Stimulated activated CD8-positive, alpha-beta memory T cell treated with anti-CD3 and anti-CD28 coated beads, Interleukin-2, amount 100 ng/mL, for 48 hours (primary cell): ENCODE data around the gene A4GALT.
"Not testable (repeated sequence)": the region's sequence is repeated elsewhere in the genome, so short reads cannot be mapped to it uniquely, and the experiment has no call there.

ENCODE experiments used
- DNase-seq, 2 donors: peaks; one replicate each; pipeline ENCODE4 v3.0.0-alpha.2; 2020; ENCODE audit warnings: low read depth in 2 of 2

The A4GALT gene, protein sequence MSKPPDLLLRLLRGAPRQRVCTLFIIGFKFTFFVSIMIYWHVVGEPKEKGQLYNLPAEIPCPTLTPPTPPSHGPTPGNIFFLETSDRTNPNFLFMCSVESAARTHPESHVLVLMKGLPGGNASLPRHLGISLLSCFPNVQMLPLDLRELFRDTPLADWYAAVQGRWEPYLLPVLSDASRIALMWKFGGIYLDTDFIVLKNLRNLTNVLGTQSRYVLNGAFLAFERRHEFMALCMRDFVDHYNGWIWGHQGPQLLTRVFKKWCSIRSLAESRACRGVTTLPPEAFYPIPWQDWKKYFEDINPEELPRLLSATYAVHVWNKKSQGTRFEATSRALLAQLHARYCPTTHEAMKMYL

DNA sequence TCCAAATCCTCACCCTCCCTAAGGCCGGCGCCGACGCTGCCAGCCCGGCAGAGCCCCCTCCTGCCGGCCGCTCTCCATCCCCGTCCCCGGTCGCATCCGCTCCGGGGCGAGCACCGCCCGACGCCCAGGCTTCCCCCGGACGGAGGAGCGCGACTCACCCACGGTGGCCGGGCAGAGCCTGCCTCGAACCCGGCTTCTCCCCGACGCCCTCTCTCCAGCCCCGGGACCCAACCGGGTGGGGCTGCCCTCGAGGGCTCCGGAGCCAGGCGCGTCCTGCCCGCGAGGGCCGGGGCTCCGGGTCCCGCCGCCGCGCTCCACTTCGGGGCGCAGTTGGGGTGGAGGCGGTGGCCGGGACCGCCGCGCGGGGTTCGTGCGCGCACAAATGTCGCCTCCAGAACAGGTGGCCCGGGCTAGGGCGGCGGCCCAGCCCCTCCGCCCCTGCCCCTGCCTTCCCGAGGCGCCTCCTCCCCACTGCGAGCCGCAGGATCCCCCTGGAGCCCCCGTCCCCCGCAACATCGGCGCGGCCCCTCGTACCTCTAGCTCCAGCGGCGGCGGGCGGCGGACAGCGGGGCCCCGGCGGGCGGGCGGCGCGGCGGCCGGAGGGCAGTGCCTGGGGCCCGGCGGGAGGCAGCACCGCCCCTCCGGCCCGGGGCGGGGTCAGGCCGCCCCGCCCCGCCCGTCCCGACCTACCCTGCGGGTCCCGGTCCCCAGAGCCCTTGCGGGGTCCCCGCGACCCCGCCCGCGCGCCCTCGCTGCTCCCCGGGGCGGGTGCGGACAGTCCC lies at the start of gene A4GALT:
Gene A4GALT (minus strand): TSS at position 608 of the 782 bp plus-strand sequence. CDS start 26,919 bp downstream, outside the sequence.
- no peak for DNase-seq

DNA sequence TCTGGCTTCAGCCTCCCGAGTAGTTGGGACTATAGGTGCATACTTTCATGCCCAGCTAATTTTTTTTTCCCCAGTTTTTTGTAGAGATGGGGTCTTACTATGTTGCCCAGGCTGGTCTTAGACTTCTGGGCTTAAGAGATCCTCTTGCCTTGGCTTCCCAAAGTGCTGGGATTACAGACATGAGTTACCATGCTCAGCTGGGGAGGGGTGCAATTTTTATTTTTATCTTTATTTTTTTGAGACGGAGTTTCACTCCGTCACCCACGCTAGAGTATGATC lies 49.7 kb upstream of the A4GALT start:
- no peak for DNase-seq

DNA sequence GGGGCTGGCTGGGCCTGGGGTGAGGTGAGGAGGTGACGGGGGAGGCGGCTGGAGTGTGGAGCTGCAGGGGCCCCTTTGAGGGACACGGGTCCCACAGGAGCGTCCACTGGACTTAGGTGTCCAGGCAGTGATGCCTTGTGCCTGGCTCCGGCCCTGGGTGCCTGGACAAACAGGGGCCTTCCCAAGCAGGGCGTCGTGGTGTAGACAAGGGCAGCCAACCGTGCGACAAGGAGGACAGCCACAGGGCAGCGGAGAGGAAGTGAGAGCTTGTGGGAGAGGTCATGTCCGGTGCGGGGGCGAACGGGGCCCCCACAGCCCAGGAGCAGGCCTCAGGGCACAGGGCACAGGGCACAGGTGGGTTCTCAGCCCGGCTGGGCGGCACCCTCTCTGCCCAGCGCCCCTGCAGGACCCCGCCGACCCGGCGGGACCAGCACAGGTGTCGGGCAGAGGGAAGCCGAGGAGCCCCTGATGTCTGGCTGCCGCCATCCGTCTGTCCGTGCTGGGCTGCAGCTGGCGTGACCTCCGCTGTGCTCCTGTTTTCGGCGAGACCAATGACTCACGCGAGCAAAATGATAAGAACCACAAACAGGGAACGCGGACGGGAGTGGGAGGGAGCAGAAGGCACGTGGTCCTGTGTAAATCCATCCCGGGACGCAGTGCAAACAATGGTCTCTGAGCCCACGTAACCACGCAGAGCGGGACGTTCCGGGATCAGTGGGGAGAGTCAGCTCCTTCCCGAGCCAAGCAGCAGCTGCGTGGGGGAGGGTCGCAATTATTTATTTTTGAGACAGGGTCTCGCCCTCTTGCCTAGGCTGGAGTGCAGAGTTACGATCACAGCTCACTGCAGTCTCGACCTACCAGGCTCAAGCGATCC lies 49.1 kb upstream of the A4GALT start:
- DNase-seq, result no peak

DNA sequence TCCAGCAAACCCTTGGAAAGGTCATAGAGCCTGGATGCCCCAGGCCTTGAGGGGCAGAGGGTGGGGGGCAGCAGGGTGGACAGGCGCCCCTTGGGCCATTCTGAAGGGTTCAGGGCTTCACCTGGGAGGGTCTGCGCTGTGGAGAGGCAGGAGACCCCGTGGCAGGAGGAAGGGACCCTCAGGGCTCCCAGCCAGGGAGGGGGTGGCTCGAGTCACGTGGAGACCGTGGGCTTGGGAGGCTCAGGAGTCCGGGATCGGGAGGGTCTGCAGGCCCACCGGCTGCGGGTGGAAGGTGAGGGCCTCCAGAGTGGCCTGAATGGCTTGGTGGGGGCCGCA lies 48.5 kb upstream of the A4GALT start:
- no peak for DNase-seq

DNA sequence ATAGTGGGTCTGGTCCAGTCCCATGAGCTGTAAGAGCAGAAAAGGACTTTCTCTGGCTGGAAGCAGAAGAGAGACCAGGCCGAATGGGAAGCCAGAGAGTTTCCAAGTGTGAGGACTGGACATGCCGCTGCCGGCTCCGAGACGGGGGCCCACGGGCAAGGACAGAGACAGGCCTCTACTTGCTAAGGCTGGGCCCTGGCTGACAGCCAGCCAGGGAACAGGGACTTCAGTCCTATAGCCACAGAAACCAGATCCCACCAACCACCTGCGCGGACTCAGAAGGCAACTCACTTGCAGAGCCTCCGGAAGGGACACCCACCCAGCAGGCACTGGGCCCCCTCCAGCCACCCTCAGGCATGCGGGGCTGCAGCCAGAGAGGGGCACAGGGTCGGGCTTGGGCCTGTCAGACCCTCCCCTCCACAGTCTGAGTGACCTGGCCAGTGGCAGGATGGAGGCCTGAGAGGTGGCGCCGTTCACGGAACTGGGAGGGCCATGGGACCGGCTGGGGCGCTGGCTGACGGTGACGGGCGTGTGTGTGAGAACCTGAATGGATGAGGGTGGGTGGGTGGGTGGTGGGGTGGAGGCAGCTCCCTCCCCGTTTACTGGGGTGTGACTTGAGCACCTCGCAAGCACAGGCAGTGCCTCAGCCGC lies 47.8 kb upstream of the A4GALT start:
- no peak for DNase-seq

DNA sequence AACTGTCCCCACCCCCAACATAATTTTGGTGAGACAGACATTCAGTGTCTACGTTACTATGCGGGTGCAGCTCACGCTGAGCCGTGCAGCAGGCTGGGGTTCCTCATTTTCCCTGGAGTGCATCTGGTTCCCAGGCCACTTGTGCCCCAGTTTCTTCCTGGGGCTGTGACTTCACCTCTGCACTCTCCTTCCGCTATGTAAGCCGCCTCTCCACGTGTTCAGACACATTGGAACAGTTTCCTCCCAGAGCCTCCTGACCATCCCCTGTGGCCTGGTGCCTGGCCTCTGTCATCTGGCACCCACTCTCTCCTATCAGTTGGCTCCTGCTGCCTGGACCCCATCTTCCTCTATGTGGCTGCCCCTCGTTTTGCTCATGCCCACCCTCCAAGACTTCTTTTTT lies 46.2 kb upstream of the A4GALT start:
- DNase-seq, result no peak

DNA sequence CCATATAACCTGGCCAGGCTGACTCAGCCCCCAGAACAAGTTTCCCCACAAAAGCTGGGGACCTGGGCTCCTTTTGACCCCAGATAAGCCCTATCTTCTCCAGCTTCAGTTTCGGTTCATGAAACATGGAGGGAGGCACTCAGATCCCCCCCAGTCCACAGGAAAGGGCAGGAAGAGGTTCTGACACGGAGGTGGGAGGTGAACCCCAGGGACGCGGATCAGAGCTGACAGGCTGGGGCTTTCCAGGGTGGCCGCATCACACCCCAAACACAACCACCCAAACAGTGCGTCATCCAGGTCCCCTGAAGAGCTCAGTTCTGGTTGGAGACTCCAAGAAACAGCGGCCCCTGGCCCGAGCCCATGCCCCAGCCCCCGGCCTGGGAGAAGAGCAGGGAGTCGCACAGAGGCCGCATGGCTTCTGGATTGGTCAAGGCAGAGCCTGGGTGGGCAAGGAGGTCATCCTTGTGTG lies 44.3 kb upstream of the A4GALT start:
- no peak for DNase-seq

DNA sequence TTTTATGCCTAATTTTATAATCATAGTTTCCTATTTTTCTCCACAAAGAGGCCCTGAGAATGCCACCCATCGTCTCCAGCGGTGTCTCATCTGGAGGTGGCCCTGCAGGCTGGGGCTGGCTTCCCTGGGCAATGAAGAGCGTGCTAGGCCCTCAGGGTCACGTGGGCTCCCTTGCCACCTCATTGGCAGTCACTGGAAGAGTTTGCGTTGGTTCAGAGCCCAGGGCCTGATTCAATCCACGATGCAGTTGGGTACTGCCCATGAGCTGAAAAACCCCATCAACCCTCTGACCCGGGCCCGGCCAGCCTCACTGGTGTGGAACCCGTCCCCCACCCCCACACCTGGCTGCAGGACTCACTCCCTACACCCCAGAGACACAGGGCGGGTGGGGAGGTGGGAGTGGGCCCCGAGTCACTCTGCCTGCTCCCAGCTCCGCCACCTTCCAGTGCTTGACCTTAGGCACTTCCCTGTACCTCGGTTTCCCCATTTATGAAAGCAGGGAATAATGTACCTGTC lies 43.4 kb upstream of the A4GALT start:
- DNase-seq, result no peak

DNA sequence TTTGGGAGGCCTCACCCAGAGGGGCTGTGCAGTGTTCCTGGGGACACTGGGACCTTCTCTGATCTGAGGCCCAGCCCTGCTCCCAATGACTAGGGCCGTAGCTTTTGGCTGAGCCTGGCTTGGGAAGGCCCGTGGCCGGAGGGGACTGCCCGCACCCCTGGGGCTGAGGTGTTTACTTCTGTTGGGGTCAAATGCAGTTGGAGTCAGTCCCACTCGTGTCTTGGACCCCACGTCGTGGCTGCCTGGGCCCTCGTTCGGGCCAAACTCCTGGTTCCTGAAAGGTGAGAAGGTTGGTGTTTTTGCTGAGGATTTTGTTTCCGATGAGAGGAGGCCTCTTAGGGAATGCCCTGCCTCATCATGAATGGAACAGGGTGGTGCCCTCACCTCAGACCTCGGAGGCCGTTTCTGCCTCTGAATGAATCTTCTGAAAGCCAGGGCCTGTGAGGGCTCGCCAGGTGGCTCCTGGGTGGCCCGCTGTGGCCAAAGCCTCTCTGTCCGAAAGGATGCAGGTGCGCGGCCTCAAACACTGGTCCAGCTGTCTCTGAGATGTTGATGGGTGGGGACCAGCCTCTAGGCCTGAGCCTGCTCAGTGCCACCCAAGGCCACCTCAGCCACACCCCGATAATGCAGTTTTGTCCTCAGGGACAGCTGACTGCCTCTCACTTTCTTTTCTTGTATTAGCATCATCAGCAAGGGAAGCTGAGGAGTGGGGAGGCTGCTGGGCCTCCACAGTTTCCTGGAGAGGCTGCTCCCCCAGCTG lies 40.3 kb upstream of the A4GALT start:
- DNase-seq, result no peak

DNA sequence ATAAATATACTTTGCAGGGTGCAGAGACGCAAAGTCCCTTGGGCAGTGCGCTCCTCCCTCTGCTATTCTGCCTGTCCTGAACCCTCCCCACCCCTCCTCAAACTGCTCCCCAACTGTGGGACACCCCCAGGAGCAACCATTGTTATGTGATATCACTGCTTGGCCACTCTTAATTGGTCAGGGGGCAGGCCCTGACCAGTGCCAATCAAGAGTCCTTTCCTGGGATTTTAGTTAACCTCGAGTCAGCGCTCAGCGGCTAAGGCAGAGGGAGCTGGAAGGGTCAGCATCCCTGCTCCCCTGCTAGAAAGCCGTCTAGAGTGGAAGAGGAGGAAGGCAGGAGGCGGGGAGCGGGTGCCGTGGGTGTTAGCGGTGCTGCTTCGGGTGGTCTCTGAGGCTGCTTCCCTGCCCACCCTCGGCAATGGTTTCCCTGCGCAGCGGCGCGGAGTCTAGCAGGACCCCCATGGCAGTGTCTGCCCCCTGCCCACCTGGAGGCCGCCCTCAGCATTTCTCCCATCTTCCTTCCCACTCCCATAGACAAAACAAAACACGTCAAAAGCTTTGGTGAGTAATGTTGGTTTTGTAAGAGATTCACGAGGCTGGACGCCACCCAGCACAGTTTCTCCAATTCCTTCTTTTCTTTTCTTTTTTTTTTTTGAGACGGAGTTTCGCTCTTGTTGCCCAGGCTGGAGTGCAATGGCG lies 38.4 kb upstream of the A4GALT start:
- no peak for DNase-seq

DNA sequence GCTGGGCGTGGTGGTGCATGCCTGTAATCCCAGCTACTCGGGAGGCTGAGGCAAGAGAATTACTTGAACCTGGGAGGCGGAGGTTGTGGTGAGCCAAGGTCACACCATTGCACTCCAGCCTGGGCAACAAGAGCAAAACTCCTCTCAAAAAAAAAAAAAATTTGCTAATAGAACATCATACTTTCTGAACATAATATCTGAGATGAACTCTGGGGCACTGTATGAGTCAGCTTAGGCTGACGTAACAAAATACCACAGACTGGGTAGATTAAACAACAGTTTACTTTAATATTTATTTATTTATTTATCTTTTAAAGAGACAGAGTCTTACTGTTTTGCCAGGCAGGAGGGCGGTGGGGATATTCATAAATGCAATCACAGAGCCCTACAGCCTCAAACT lies 34.9 kb upstream of the A4GALT start:
- not testable (repeated sequence) for DNase-seq

DNA sequence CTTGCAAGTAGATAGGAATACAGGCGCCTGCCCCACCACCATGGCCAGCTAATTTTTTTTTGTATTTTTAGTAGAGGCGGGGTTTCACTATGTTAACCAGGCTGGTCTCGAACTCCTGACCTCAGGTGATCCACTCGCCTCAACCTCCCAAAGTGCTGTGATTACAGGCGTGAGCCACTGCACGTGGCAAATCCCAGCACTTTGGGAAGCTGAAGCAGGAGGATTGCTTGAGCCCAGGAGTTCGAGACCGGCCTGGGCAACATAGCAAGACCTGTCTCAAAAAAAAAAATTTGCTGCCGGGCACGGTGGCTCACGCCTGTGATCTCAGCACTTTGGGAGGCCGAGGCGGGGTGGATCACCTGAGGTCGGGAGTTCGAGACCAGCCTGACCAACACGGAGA lies 34.5 kb upstream of the A4GALT start:
- DNase-seq, result not testable (repeated sequence)

DNA sequence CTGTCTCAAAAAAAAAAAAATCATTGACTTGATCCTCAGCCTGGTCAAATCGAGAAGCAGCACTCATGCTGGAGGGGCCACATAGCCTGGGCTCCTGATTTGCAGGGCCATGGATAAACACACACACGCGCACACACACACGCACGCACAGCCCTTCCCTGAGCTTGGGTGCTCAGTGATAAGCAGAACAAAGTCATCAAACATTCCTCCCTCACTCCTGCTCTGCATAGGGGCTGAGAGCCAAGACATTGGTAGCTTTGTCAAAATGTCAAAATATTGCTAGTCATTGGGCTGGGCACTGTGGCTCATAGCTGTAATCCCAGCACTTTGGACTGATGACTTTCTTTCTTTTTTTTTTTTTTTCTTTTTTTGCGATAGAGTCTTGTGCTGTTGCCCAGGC lies 34.0 kb upstream of the A4GALT start:
- no peak for DNase-seq

DNA sequence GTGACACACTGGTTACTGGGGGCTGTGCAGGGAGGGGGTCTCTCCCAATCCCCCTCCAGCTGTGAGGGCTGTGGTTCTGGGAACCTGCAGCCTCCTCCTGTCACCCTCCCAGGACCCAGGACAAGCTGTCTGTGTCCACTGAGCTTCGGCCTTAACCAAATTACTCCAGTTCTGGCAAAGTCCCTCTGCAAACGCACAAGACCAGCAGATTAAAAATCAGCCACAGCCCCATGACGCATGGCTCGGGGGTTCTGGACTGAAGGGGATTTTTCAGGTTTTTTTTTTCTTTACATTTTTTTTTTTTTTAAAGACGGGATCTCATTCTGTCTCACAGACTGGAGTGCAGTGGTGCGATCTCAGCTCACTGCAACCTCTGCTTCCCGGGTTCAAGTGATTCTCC lies 32.2 kb upstream of the A4GALT start:
- DNase-seq, result no peak

DNA sequence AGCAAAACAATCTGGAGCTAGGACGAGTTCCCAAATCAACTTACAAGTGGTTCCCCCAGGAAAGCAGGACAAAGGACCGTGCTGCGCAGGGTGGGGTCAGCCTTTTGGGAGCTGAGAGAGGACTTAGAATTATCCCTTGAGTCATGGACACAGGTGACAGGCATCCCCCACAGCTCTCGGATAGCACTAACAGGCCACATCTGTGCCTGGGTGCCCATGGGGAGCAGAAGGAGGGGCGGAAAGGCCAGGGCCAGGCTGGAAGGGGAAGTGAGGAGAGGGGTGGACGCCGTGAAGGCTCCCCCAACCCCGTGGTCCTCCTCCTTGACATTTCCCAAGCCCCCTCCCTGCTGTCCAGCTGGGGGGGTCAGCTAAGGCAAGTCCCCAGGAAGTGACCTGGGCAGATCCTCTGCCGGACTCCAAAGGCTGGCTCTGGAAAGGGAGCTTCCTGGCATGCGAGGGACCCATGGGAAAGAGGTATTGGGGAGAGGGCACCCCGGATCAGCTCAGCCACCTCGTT lies 31.6 kb upstream of the A4GALT start:
- DNase-seq, result no peak

DNA sequence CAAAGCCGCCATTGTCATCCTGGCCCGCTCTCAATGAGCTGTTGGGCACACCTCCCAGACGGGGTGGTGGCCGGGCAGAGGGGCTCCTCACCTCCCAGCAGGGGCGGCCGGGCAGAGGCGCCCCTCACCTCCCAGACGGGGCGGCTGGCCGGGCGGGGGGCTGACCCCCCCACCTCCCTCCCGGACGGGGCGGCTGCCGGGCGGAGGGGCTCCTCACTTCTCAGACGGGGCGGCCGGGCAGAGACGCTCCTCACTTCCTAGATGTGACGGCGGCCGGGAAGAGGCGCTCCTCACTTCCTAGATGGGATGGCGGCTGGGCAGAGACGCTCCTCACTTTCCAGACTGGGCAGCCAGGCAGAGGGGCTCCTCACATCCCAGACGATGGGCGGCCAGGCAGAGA lies 29.8 kb upstream of the A4GALT start:
- DNase-seq, result not testable (repeated sequence)

DNA sequence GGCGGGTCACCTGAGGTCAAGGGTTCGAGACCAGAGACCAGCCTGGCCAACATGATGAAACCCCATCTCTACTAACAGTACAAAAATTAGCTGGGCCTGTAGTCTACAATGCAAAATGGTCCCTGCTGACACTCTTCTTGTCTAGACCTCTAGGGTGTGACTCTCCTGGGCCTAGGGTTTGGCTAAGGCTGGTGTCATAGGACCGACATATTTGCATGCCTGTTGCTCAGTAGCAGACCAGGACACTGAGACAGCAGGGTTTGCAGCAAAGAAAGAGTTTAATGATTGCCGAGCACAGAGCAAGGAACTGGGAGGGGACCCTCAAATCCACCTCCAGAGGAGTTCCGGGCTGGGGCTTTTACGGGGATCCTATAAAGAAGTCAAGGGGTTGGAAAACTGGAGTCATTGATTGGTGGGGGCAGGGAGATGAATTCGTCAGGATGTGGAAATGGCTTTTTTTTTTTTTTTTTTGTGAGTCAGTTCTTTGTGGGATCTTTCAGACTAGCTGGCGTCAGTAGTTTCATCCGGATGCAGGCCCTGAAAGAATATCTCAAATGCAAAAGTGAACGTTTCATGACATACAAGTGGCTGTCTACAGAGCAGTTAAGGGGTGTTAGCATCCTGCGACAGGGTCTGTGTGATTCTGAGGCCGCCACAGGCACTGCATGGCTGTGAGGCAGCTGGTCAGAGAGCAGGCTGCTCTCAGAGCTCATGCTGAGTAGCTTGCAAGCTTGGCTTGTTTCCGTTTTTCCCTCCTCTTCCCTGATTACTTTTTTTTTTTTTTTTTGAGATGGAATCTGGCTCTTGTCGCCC lies 27.2 kb upstream of the A4GALT start:
- no peak for DNase-seq

DNA sequence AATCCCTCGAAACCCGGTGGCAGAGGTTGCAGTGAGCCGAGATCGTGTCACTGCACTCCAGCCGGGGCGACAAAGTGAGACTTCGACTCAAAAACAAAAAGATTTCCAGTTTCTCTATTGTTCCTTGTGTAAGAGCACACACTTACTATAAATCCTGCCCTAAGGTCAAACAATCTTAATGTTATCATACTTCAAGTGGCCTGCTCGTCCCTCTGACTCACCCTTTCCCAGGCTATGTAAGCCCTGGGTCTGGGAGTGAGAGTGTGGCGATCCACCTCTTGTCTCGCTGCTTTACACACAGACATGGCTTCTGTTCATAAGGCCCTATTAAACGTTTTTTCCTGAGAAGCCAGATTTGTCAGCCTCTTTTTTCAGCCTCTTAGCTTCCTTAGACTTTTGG lies 24.4 kb upstream of the A4GALT start:
- no peak for DNase-seq

DNA sequence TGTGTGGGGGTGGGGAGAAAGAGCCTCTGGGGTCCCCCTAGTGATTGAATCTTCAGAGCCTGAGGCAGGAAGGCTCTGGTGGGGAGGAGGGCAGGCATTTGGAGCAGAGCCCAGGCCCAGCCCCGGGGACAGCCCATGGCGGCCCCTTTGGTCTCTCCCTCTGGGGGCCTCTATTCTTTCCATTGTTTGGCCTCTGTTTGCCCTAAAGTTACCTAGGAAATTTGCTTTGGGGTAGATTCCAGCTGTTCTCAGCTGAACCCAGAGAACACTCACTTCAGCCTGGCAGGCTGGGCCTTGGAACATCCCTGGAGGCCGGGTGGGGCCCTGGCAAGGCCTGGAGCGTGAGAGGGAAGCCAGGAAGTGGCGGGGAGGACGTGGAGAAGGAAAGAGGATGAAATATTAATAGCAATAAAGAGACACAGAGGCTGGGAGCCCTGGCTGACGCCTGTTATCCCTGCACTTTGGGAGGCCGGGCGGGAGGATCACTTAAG lies 22.9 kb upstream of the A4GALT start:
- DNase-seq, result no peak
